H1 (cell line): ENCODE results near the gene MYO1D. TPM values are rescaled to one million over a fixed set of nuclear protein-coding genes. Genes with fewer than 3 reads are reported as not detected.

Experiments
- CHD2 ChIP-seq: IDR thresholded peaks from 2 replicates; pipeline ENCODE4 v1.6.1; 2012; ENCODE audit warnings: low read length, improper control_type of control experiment
- HDAC2 ChIP-seq, 2 experiments: fragments of 300-600 bp in 1 of 2; sonication (generic) in 1 of 2; IDR thresholded peaks; 2 replicates each; pipeline ENCODE4 v1.6.1; 2011 to 2012; ENCODE audit warnings: low read depth in 2 of 2, low read length in 2 of 2, mild to moderate bottlenecking in 2 of 2, moderate library complexity in 2 of 2, borderline replicate concordance in 1 of 2, inconsistent platforms in 1 of 2
- RXRA ChIP-seq: IDR thresholded peaks from 2 replicates; pipeline ENCODE4 v1.6.1; 2011; ENCODE audit warnings: low read depth, mild to moderate bottlenecking, low read length, moderate library complexity; ENCODE audit not compliant: insufficient read depth
- SRF ChIP-seq: IDR thresholded peaks from 2 replicates; pipeline ENCODE4 v1.6.1; 2011; ENCODE audit warnings: mild to moderate bottlenecking, low read depth, low read length, moderate library complexity
- polyA plus RNA-seq, 7 experiments: library from polyadenylated mRNA; depleted of rRNA in 3 of 7; stranded (reverse) in 5 of 7; unstranded in 2 of 7; fragments of >200 nt in 5 of 7; fragments of 200-250 nt in 2 of 7; gene quantifications; 1 replicate in 5 of 7; 2 replicates in 1 of 7; 4 replicates in 1 of 7; pipeline versions ENCODE4 v1.2.1 to v1.2.3, GENCODE V29; 2011 to 2013; ENCODE audit warnings: missing spikeins in 2 of 7, mixed read lengths in 2 of 7
- total RNA-seq: library from RNA; stranded (reverse); fragmentation: NEBNext Ultra II Directional; extraction: Animal tissue kit (Norgen Biotek cat#: 25700); gene quantifications from 2 replicates; pipeline ENCODE4 v1.2.1, GENCODE V29; 2021

Gene MYO1D
- total and polyA plus RNA-seq, 2 of the 8 experiments (the other 6 are each of a cell fraction or from before 2014, with no cell fraction given) = 6.5 to 25.4 TPM

GRCh38 chr17:32863559-32863958, 13.4 kb downstream of the MYO1D start (continued):
- TF ChIP-seq RXRA = no peak
- no peak for TF ChIP-seq HDAC2 (IDR thresholded peaks at IDR 0.05; ENCODE audit: borderline replicate concordance in 1 of 2, low read depth in 2 of 2, low read length in 2 of 2)
- TF ChIP-seq SRF = no peak
- no peak for TF ChIP-seq CHD2
